Stimulated activated CD4-positive, alpha-beta T cell treated with anti-CD3 and anti-CD28 coated beads, Interleukin-12 subunit alpha, Interleukin-12 subunit beta, amount 100 ng/mL, for 4 hours (primary cell): ENCODE measurements around the gene CAMKMT.

Experiments used
- DNase-seq: peaks from one replicate; pipeline ENCODE4 v3.0.0-alpha.2; 2020

Gene CAMKMT

DNA sequence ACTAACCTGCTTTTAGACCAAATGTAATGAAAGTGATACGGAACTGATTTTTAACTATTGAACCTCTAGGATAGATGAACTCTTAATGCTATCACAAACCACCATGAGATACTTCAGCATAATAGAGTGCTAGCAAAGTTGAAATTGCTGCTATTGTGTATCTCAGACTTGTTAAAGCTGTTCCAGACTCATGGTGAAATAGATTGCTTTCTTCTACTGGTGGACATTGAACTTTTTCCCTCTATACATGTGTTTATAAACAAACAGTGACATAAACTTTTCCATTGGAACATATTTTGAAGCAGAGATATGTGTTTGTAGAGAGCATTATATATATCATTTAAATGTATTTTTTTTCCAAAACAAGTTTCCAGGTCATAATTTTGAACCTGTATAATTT lies 157.3 kb downstream of the CAMKMT start:
- DNase-seq, result no peak

- DNase-seq, result no peak
Observed at GRCh38 chr2:44522846-44523245, 161.1 kb downstream of the CAMKMT start.

DNA sequence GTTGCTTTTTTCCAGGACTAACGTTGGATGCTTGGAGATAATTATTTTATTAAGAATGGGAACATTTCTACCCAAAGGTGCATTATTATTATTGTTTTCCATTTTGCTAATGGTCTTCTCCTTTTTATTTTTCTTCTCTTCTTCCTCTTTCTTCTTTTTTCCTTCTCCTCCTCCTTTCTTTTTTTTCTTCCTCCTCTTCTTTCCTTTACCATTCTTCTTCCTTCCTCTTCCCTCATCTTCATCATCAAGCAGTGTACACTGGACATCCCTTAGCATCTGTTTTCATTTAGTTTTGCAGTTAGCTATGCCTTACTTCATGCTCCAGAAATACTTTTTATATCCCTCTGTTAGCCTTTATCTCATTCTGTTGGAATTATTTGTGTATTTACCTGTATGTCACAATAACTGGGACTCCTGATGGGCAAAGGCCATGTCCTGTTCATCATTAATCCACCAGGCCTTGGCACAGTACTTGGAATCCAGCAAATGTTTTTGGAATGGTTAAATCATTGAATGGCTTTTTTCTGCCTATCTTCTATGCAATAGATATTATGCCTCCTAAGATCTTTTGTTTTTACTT lies 162.7 kb downstream of the CAMKMT start:
- no peak for DNase-seq

- no peak for DNase-seq
Observed at GRCh38 chr2:44526352-44526751, 164.6 kb downstream of the CAMKMT start.

GRCh38 chr2:44528595-44528994 lies 166.8 kb downstream of the CAMKMT start:
- no peak for DNase-seq

- no peak for DNase-seq
Observed at GRCh38 chr2:44529448-44529847, 167.7 kb downstream of the CAMKMT start.

DNA sequence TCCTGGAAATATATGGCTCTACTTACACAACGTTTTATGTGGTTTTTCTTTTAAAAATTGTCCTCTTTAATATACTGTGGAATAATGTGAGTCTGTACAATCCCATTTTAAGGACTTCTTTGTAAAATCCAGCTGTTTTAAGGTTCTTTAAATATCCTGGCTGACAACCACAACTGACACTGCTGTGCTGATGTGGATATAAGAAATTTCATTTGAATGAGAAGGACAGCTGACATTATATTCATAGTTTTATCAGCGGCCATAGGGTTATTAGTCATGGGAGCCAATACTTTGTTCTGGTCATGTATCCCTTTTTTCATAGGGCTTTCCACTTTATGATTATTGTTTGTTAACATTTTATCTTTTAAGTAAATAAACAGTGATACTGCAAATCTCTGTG lies 169.5 kb downstream of the CAMKMT start:
- DNase-seq, result no peak

GRCh38 chr2:44532031-44532430 lies 170.3 kb downstream of the CAMKMT start:
- DNase-seq, result no peak

DNA sequence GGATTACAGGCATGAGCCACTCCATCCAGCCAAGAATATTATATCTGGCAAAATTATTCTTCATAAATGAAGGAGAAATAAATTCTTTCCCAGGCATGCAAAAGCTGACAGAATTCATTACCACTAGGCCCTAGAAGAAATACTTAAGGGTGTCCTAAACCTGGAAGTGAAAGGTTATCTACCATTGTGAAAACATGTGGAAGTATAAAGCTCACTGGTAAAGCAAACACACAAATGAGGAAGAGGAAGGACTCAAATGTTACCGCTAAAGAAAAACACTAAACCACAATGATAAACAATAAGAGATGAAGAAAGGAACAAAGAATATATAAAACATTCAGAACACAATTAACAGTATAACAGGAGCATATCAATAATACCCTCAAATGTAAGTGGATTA lies 171.8 kb downstream of the CAMKMT start:
- DNase-seq, result no peak

DNA sequence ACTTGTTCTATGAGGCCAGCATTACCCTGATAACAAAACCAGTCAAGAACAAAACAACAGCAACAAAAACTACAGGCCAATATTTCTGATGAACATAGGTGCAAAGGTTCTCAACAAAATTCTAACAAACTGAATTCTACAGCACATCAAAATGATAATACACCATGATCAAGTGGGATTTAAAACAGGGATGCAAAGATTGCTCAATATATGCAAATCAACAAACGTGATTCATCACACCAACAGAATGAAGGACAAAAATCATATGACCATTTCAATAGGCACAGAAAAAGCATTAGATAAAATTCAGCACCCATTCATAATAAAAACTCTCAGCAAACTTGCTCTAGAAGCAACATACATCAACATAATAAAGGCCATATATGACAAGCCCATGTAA lies 173.6 kb downstream of the CAMKMT start:
- DNase-seq, result no peak

DNA sequence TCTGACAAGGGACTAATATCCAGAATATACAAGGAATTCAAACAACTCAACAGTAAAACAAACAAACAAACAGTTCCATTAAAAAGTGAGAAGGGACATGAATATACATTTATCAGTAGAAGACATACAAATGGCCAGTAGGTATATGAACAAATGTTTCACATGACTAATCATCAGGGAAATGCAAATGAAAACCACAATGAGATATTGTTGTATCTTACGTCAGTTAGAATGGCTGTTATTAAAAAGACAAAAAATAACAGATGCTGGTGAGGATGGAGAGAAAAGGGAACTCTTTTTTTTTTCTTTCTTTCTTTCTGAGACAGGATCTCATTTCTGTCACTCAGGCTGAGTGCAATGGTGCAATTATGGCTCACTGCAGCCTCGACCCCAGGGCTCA lies 175.5 kb downstream of the CAMKMT start:
- DNase-seq, result no peak

DNA sequence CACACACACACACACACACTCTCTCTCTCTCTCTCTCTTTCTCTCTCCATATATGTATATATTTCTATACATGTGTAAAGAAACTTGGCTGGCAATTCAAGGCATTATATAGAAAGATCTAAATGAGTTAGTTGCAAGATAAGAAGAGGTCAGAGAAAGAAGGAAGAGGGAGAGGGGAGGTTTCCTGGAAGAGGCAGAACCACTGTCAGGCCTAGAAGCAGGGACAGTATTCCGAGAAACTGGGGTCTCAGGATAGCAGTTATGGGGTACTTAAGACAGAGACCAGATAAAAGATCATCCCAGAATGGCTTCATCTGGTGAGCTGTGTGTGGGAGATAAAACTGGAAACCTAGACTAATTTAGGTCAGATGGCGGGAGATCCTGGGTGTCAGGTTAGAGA lies 180.8 kb downstream of the CAMKMT start:
- DNase-seq, result no peak

GRCh38 chr2:44543773-44544725 lies 182.3 kb downstream of the CAMKMT start:
- no peak for DNase-seq

- DNase-seq, result no peak
Observed at GRCh38 chr2:44545005-44545404, 183.3 kb downstream of the CAMKMT start.

- no peak for DNase-seq
Observed at GRCh38 chr2:44546459-44547127, 184.8 kb downstream of the CAMKMT start.

- DNase-seq, result no peak
Observed at GRCh38 chr2:44547718-44548117, 186.0 kb downstream of the CAMKMT start.

DNA sequence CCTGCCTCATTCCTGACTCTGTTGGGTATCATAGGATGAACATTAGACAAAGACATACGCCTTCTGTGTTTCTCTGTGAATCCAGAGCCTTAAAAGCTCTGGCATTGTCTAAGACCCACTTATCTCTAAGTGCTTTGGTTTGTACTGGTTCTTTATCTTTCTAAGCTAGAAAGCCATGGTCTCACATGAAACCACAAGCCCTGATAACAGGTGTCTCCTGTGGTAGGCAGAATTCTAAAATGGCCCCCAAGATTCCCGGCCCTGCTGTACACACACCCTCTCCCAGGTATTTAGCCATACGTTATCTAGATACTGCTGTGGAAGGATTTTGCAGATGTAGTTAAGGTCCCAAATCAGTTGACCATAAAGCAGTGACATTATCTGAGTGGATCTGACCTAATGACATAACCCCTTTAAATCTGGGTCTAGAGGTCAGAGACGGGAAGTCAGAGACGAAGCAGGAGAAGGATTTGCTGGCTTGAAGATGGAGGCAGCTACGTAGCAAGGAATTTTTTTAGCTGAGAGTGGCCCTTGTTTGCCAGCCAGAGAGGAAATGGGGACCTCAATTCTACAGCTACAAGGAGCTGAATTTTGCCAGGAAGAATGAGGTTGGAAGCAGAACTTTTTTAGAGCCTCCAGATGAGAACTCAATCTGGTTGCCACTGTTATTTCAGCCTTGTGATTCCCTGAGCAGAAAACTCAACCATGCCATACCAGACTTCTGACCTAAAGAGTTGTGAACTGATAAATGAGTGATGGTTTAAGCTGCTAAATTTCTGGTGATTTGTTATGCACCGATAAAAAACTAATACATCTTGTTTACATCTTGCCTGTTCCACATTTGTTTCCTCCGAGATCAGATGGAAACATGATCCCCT lies 186.7 kb downstream of the CAMKMT start:
- DNase-seq, result no peak

DNA sequence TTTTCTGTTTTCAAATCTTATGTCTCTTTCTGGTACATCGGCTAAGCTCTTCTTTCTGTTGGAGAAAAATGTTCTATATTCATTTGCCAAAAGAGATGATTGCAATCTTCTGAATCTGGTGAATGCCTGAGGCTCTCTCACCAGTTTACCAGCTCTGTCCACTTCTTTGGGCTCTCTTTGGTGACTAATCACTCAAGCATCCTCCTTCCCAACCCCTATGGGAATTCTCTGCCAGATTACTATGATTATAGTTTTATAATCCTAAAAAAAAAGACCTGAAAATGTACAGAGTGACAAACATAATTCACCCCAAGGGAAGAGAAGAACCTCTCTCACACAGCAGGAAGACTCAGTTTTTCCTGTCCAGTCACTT lies 187.3 kb downstream of the CAMKMT start:
- DNase-seq, result no peak

DNA sequence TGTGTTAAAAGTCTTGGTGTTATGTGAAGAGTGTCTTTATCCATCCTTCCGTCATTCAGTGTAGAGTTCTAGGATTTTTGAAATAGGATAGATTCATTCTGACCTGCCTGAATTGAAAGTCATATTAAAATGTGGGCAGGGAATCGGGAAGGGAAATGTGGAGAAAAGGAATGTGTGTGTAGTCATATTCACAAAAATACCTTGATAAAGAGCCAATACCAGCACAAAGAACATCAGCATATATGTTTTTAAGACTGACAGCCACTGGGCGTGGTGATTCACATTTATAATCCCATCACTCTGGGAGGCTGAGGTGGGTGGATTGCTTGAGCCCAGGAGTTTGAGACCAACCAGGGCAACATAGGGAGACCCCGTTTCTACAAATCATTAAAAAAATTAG lies 188.1 kb downstream of the CAMKMT start:
- no peak for DNase-seq

DNA sequence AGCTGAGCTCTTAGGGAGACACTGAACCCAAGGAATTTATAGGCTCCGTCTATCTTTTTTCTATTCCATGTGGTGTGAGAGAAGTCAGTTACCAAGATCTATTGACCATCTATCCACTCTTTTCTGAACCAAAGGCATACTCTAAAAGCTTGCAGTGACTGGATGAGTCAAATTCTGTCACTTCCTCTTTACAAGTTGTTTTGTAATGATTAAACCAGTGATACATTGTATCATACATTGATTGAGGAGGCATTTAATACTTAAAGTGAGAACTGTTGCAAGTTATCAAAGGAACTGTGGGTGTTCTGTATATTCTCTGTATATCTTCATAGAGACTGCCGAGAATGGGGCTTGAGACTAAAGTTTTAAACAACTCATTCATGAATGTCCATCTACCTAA lies 188.8 kb downstream of the CAMKMT start:
- DNase-seq, result no peak

DNA sequence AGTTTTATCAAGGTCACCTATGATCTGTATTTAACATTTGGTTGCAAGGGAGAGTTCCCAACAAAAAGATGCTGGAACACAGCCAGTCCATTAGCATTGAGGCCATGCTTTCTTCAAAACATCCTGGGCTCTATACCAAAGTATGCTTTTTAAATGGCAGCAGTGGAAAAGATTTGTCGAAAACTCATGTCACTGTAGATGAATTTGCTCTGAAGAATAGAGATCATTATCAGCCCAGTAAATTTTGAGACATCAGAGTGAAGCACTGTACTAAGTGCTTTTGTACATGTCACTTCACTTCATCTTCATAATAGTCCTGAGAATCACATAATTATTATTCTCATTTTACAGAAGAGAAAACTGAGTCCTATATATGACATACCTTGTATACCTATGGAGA lies 189.8 kb downstream of the CAMKMT start:
- DNase-seq, result no peak

DNA sequence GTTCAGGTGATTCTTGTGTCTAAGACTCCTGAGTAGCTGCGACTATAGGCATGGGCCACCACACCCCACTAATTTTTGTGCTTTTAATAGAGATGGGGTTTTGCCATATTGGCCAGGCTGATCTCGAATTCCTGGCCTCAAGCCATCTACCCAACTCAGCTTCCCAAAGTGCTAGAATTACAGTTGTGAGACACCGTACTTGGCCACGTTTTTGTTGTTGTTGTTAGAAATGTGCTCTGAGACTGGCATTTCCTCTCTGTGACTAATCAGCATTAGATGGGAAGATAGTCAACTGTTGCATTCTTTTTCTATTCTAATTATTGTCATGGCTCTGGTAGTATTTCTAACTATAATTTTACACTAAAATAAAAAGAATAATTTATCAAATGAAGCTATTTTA lies 191.7 kb downstream of the CAMKMT start:
- DNase-seq, result no peak

- no peak for DNase-seq
Observed at GRCh38 chr2:44555700-44556099, 194.0 kb downstream of the CAMKMT start.
